C4-2B (cell line): ENCODE results near the gene ABO.
"Not testable (repeated sequence)": the region's sequence is repeated elsewhere in the genome, so short reads cannot be mapped to it uniquely, and the experiment has no call there.

Experiments used
- H3K27ac ChIP-seq: fragments of 450-650 bp; 2 replicates; pipeline ENCODE4 v1.5.1; 2017
- CTCF ChIP-seq: fragments of 450-650 bp; conservative IDR thresholded peaks from 2 replicates; pipeline ENCODE4 v1.5.1; 2017; ENCODE audit warnings: mild to moderate bottlenecking
- ZFX ChIP-seq: fragments of 450-650 bp; IDR thresholded peaks from 2 replicates; pipeline ENCODE4 v1.6.1; 2017

Gene ABO

GRCh38 chr9:133303266-133304157 is 28.5 kb upstream of the ABO start:
- H3K27ac ChIP-seq = no peak overlapping the region
- TF ChIP-seq CTCF = no peak
- no peak for TF ChIP-seq ZFX

- TF ChIP-seq CTCF (no peak), ZFX (no peak)
- no peak overlapping the region for H3K27ac ChIP-seq
Measured at GRCh38 chr9:133301253-133302230, 26.5 kb upstream of the ABO start.

GRCh38 chr9:133299996-133300395 is 25.0 kb upstream of the ABO start:
- H3K27ac ChIP-seq = not testable (repeated sequence)

- no peak overlapping the region for H3K27ac ChIP-seq
- no peak for TF ChIP-seq ZFX
- no peak for TF ChIP-seq CTCF
Measured at GRCh38 chr9:133294257-133294656, 19.3 kb upstream of the ABO start.

- no peak for TF ChIP-seq CTCF
- TF ChIP-seq ZFX = no peak
- H3K27ac ChIP-seq = no peak overlapping the region
Measured at GRCh38 chr9:133290751-133291302, 15.8 kb upstream of the ABO start.

- no peak overlapping the region for H3K27ac ChIP-seq
- TF ChIP-seq CTCF (no peak), ZFX (no peak)
Measured at GRCh38 chr9:133286523-133286922, 11.5 kb upstream of the ABO start.

GRCh38 chr9:133285252-133285775 is 10.3 kb upstream of the ABO start:
- TF ChIP-seq ZFX (no peak), CTCF (no peak)
- no peak overlapping the region for H3K27ac ChIP-seq
